HEK293 (cell line): ENCODE measurements around the gene SH2B3.

Experiments used
- CTCF ChIA-PET: fragments of 350-600 bp; formaldehyde crosslinking; extraction: SDS; loops from one replicate; lab custom pipeline; 2021; ENCODE audit warnings: antibody characterized with exemption; lab: Yijun Ruan, JAX
- POLR2A ChIA-PET: fragments of 300-600 bp; formaldehyde crosslinking; extraction: SDS; loops from one replicate; lab custom pipeline; 2020; ENCODE audit warnings: antibody characterized with exemption, inconsistent platforms; lab: Yijun Ruan, JAX
- H3K27ac ChIP-seq: fragments of 200-500 bp; sonication (Bioruptor generic); 2 replicates; pipeline ENCODE4 v1.5.1; 2014; ENCODE audit warnings: low read depth, low read length, control low read depth, inconsistent platforms; ENCODE audit errors: extremely low read depth
- H3K36me3 ChIP-seq, 2 experiments: fragments of 200-500 bp in 1 of 2; sonication (Bioruptor generic) in 1 of 2; 1 replicate in 1 of 2; 2 replicates in 1 of 2; pipeline ENCODE4 v1.5.1; 2014 to 2017; ENCODE audit warnings: inconsistent platforms in 2 of 2, low read length in 2 of 2; ENCODE audit not compliant: control insufficient read depth in 2 of 2, insufficient read depth in 1 of 2
- H3K4me1 ChIP-seq: fragments of 200-500 bp; sonication (Bioruptor generic); 2 replicates; pipeline ENCODE4 v1.5.1; 2014; ENCODE audit warnings: mild to moderate bottlenecking, low read length, inconsistent platforms; ENCODE audit not compliant: control insufficient read depth, insufficient read depth
- H3K4me3 ChIP-seq: 2 replicates; pipeline ENCODE4 v1.5.1; 2011; ENCODE audit warnings: low read depth, mild to moderate bottlenecking, control low read depth, low read length, moderate library complexity
- H3K9me3 ChIP-seq: fragments of 200-500 bp; sonication (Bioruptor generic); 2 replicates; pipeline ENCODE4 v1.5.1; 2014; ENCODE audit warnings: low read depth, low read length, inconsistent platforms; ENCODE audit not compliant: control insufficient read depth, insufficient read depth
- MZF1 ChIP-seq: fragments of 450-650 bp; formaldehyde crosslinking; IDR thresholded peaks from 2 replicates; pipeline ENCODE4 v1.5.1; 2017; ENCODE audit warnings: missing biosample characterization, missing genetic modification characterization, borderline replicate concordance
- SETDB1 ChIP-seq: IDR thresholded peaks from one replicate; pipeline ENCODE4 v1.6.1; 2017; ENCODE audit warnings: mild to moderate bottlenecking, low read length, moderate library complexity, mixed read lengths; ENCODE audit not compliant: insufficient read length
- ZBTB20 ChIP-seq: fragments of 450-650 bp; formaldehyde crosslinking; IDR thresholded peaks from 2 replicates; pipeline ENCODE4 v1.5.1; 2016; ENCODE audit warnings: missing biosample characterization, missing genetic modification characterization
- ZFP41 ChIP-seq: fragments of 450-650 bp; formaldehyde crosslinking; IDR thresholded peaks from 2 replicates; pipeline ENCODE4 v1.5.1; 2016; ENCODE audit warnings: missing biosample characterization, missing genetic modification characterization, borderline replicate concordance
- ZFP69B ChIP-seq: fragments of 450-650 bp; formaldehyde crosslinking; IDR thresholded peaks from 2 replicates; pipeline ENCODE4 v1.5.1; 2016; ENCODE audit warnings: missing biosample characterization, missing genetic modification characterization
- ZNF112 ChIP-seq: fragments of 450-650 bp; formaldehyde crosslinking; IDR thresholded peaks from 2 replicates; pipeline ENCODE4 v1.5.0; 2017; ENCODE audit warnings: missing biosample characterization, missing genetic modification characterization
- ZNF140 ChIP-seq: fragments of 450-650 bp; formaldehyde crosslinking; IDR thresholded peaks from 2 replicates; pipeline ENCODE4 v1.5.1; 2016; ENCODE audit warnings: missing biosample characterization, missing genetic modification characterization
- ZNF2 ChIP-seq: fragments of 450-650 bp; formaldehyde crosslinking; IDR thresholded peaks from 2 replicates; pipeline ENCODE4 v1.5.1; 2016; ENCODE audit warnings: missing biosample characterization, missing genetic modification characterization
- ZNF302 ChIP-seq: fragments of 450-650 bp; formaldehyde crosslinking; IDR thresholded peaks from 2 replicates; pipeline ENCODE4 v1.5.1; 2016; ENCODE audit warnings: missing biosample characterization, missing genetic modification characterization, low read depth
- ZNF350 ChIP-seq: fragments of 450-650 bp; formaldehyde crosslinking; IDR thresholded peaks from 2 replicates; pipeline ENCODE4 v1.5.0; 2017; ENCODE audit warnings: missing biosample characterization, mild to moderate bottlenecking, missing genetic modification characterization
- ZNF404 ChIP-seq: fragments of 450-650 bp; formaldehyde crosslinking; IDR thresholded peaks from 2 replicates; pipeline ENCODE4 v1.5.1; 2017; ENCODE audit warnings: missing biosample characterization, missing genetic modification characterization
- ZNF558 ChIP-seq: fragments of 450-650 bp; formaldehyde crosslinking; IDR thresholded peaks from 2 replicates; pipeline ENCODE4 v1.5.1; 2016; ENCODE audit warnings: missing biosample characterization, missing genetic modification characterization
- ZNF596 ChIP-seq: fragments of 450-650 bp; IDR thresholded peaks from 2 replicates; pipeline ENCODE4 v1.5.0; 2018; ENCODE audit warnings: missing biosample characterization, mild to moderate bottlenecking, missing genetic modification characterization, moderate library complexity
- ZNF791 ChIP-seq: fragments of 450-650 bp; formaldehyde crosslinking; IDR thresholded peaks from 2 replicates; pipeline ENCODE4 v1.5.1; 2016; ENCODE audit warnings: missing biosample characterization, missing genetic modification characterization
- TF ChIP-seq, protein P1 (sequence below): fragments of 450-650 bp; formaldehyde crosslinking; IDR thresholded peaks from 2 replicates; pipeline ENCODE4 v1.5.1; 2016; ENCODE audit warnings: missing biosample characterization, missing genetic modification characterization
- TF ChIP-seq, protein P2 (sequence below): fragments of 450-650 bp; formaldehyde crosslinking; IDR thresholded peaks from 2 replicates; pipeline ENCODE4 v1.5.1; 2016; ENCODE audit warnings: missing biosample characterization, missing genetic modification characterization, low read depth
- TF ChIP-seq, protein P3 (sequence below): fragments of 450-650 bp; formaldehyde crosslinking; IDR thresholded peaks from 2 replicates; pipeline ENCODE4; 2016; ENCODE audit warnings: missing biosample characterization, missing genetic modification characterization
- TF ChIP-seq, protein P4 (sequence below): fragments of 450-650 bp; IDR thresholded peaks from 2 replicates; pipeline ENCODE4 v1.5.1; 2018; ENCODE audit warnings: missing biosample characterization, mild to moderate bottlenecking, missing genetic modification characterization
- TF ChIP-seq, protein P5 (sequence below): fragments of 450-650 bp; formaldehyde crosslinking; IDR thresholded peaks from 2 replicates; pipeline ENCODE4 v1.5.1; 2017; ENCODE audit warnings: missing biosample characterization, missing genetic modification characterization
- TF ChIP-seq, protein P6 (sequence below): fragments of 450-650 bp; formaldehyde crosslinking; IDR thresholded peaks from 2 replicates; pipeline ENCODE4 v1.5.1; 2016; ENCODE audit warnings: missing biosample characterization, missing genetic modification characterization

SH2B3 gene

DNA sequence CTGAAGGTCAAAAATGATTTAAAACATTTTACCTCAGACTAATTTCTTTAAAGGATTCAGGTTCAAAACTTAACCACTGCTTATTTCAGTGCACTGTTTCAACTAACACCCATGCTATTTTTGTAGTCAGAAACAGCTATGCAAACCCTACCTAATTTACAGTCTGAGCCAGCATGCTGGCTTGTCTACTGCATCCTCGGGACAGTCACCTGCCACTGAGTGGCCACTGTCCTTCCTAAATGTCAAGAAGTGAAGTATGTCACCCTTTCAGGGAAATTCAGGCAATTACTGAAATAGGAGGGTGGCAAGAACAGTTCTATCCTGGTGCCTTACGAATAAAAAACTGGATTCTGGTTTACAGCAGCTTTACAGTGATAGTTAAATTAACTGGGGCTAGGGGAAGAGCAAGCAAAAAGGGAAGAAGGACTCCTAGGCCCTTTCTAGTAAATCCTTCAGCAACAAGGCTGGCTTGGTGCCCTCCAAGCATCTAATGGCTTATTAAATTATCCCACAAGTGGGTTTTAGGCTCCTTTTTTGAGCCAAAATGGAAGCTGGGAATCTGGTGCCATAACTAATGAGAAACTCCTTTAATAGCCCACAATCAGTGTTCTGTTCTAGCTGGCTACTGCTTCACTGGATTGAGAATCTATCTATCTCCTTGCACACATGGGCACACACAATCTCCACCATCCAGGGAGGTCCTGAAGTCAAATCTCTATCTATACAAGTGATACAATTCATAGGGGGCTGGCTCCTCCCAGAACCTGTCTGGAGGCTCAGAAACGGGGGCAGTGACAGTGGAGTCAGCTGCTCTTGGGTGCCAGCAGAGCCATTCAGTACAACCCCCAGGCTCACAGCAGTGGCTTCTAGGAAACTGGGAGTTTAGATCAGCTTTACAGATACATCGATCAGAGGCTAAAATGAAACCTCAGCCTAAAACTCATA, 43.4 kb downstream of the SH2B3 start (continued):
- TF ChIP-seq ZFP41: no peak
- no peak for TF ChIP-seq ZNF791 (tag by site-specific recombination)

DNA sequence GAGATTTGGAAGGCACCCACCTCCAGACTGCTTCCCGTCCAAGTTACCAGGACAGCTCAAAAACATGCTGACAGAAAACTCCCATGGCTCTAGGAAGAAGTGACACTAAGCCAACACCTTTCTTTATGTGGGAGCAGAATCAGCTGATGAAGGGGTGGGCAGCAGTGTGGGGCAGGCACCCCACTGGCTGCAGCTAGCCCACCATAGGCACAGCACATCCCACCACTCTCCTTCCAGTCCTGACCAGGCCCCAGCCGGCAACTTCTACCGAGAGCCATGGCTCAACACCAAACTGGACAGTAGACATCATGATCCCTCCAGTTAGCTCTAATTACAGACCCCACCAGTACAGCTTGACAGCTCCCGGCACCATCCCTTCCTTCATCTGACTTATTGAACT, 45.0 kb downstream of the SH2B3 start:
- Histone ChIP-seq H3K36me3 (peaks cover 16 to 92% of the 10 kb centered on the region in 2 experiments; a peak in 2 of 3 replicates), H3K4me3 (no peak overlapping the region), H3K4me1 (peaks cover 3% of the 10 kb centered on the region; the same call in 1 of the 2 replicates), H3K9me3 (no peaks in the 10 kb centered on the region), H3K27ac (no peak overlapping the region)
- ChIA-PET POLR2A (no interaction called here), CTCF (interaction anchor here (0.8 to 10.1 kb wide), 14 partner anchors 7 to 193 kb away, joined by 3 to 217 read pairs (median 10); no protein-coding TSS in a partner anchor)
- TF ChIP-seq ZBTB20: no peak
- no peak for TF ChIP-seq ZFP69B (tag by site-specific recombination)
- no peak for TF ChIP-seq ZNF404 (tag by site-specific recombination)
- TF ChIP-seq, protein P1, sequence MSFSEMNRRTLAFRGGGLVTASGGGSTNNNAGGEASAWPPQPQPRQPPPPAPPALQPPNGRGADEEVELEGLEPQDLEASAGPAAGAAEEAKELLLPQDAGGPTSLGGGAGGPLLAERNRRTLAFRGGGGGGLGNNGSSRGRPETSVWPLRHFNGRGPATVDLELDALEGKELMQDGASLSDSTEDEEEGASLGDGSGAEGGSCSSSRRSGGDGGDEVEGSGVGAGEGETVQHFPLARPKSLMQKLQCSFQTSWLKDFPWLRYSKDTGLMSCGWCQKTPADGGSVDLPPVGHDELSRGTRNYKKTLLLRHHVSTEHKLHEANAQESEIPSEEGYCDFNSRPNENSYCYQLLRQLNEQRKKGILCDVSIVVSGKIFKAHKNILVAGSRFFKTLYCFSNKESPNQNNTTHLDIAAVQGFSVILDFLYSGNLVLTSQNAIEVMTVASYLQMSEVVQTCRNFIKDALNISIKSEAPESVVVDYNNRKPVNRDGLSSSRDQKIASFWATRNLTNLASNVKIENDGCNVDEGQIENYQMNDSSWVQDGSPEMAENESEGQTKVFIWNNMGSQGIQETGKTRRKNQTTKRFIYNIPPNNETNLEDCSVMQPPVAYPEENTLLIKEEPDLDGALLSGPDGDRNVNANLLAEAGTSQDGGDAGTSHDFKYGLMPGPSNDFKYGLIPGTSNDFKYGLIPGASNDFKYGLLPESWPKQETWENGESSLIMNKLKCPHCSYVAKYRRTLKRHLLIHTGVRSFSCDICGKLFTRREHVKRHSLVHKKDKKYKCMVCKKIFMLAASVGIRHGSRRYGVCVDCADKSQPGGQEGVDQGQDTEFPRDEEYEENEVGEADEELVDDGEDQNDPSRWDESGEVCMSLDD: no peak
- no peak for TF ChIP-seq SETDB1
- no peak for TF ChIP-seq ZNF140 (tag by site-specific recombination)
- TF ChIP-seq, protein P2, sequence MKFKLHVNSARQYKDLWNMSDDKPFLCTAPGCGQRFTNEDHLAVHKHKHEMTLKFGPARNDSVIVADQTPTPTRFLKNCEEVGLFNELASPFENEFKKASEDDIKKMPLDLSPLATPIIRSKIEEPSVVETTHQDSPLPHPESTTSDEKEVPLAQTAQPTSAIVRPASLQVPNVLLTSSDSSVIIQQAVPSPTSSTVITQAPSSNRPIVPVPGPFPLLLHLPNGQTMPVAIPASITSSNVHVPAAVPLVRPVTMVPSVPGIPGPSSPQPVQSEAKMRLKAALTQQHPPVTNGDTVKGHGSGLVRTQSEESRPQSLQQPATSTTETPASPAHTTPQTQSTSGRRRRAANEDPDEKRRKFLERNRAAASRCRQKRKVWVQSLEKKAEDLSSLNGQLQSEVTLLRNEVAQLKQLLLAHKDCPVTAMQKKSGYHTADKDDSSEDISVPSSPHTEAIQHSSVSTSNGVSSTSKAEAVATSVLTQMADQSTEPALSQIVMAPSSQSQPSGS (tag by site-specific recombination): no peak
- no peak for TF ChIP-seq ZNF112
- TF ChIP-seq, protein P3, sequence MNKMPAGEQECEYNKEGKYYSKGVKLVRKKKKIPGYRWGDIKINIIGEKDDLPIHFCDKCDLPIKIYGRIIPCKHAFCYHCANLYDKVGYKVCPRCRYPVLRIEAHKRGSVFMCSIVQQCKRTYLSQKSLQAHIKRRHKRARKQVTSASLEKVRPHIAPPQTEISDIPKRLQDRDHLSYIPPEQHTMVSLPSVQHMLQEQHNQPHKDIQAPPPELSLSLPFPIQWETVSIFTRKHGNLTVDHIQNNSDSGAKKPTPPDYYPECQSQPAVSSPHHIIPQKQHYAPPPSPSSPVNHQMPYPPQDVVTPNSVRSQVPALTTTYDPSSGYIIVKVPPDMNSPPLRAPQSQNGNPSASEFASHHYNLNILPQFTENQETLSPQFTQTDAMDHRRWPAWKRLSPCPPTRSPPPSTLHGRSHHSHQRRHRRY (tag by site-specific recombination): no peak
- TF ChIP-seq, protein P4, sequence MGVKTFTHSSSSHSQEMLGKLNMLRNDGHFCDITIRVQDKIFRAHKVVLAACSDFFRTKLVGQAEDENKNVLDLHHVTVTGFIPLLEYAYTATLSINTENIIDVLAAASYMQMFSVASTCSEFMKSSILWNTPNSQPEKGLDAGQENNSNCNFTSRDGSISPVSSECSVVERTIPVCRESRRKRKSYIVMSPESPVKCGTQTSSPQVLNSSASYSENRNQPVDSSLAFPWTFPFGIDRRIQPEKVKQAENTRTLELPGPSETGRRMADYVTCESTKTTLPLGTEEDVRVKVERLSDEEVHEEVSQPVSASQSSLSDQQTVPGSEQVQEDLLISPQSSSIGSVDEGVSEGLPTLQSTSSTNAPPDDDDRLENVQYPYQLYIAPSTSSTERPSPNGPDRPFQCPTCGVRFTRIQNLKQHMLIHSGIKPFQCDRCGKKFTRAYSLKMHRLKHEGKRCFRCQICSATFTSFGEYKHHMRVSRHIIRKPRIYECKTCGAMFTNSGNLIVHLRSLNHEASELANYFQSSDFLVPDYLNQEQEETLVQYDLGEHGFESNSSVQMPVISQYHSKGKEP: no peak
- TF ChIP-seq ZNF350 (tag by site-specific recombination): no peak
- TF ChIP-seq ZNF596 (tag by site-specific recombination): no peak
- TF ChIP-seq, protein P5, sequence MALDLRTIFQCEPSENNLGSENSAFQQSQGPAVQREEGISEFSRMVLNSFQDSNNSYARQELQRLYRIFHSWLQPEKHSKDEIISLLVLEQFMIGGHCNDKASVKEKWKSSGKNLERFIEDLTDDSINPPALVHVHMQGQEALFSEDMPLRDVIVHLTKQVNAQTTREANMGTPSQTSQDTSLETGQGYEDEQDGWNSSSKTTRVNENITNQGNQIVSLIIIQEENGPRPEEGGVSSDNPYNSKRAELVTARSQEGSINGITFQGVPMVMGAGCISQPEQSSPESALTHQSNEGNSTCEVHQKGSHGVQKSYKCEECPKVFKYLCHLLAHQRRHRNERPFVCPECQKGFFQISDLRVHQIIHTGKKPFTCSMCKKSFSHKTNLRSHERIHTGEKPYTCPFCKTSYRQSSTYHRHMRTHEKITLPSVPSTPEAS: no peak
- no peak for TF ChIP-seq MZF1
- no peak for TF ChIP-seq ZNF2
- no peak for TF ChIP-seq ZNF302 (tag by site-specific recombination)
- TF ChIP-seq, protein P6, sequence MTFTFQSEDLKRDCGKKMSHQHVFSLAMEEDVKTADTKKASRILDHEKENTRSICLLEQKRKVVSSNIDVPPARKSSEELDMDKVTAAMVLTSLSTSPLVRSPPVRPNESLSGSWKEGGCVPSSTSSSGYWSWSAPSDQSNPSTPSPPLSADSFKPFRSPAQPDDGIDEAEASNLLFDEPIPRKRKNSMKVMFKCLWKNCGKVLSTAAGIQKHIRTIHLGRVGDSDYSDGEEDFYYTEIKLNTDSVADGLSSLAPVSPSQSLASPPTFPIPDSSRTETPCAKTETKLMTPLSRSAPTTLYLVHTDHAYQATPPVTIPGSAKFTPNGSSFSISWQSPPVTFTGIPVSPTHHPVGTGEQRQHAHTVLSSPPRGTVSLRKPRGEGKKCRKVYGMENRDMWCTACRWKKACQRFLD (tag by site-specific recombination): no peak
- TF ChIP-seq ZNF558 (tag by site-specific recombination): no peak
